Suprapubic skin (tissue), 3 donors: ENCODE measurements around the gene ANXA2R.

Experiments
- POLR2A ChIP-seq, 2 donors: fragments of 450-650 bp; IDR thresholded peaks; one replicate each; pipeline ENCODE4 v1.6.1; 2017; ENCODE audit warnings: antibody characterized with exemption in 2 of 2, mild to moderate bottlenecking in 2 of 2, moderate library complexity in 2 of 2
- TF ChIP-seq, protein P1 (sequence below), 2 donors: fragments of 200-600 bp in 1 of 2; fragments of 450-650 bp in 1 of 2; sonication (generic) in 1 of 2; IDR thresholded peaks; one replicate each; pipeline ENCODE4 v1.5.1; 2016 to 2019; ENCODE audit warnings: antibody characterized with exemption in 2 of 2, mild to moderate bottlenecking in 1 of 2, moderate library complexity in 1 of 2

DNA sequence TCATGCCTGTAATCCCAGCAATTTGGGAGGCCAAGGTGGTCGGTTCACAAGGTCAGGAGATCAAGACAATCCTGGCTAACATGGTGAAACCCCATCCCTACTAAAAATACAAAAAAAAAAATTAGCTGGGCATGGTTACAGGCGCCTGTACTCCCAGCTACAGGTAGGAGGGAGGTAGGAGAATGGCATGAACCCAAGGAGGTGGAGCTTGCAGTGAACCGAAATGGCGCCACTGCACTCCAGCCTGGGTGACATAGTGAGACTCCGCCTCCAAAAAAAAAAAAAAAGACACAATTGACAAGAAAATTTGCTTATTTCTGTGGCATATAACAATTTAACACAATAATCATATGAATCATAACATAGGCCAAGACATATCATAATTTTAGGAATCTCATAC lies 45.3 kb upstream of the ANXA2R start:
- no peak for TF ChIP-seq POLR2A (IDR thresholded peaks at IDR 0.05)
- TF ChIP-seq, protein P1, sequence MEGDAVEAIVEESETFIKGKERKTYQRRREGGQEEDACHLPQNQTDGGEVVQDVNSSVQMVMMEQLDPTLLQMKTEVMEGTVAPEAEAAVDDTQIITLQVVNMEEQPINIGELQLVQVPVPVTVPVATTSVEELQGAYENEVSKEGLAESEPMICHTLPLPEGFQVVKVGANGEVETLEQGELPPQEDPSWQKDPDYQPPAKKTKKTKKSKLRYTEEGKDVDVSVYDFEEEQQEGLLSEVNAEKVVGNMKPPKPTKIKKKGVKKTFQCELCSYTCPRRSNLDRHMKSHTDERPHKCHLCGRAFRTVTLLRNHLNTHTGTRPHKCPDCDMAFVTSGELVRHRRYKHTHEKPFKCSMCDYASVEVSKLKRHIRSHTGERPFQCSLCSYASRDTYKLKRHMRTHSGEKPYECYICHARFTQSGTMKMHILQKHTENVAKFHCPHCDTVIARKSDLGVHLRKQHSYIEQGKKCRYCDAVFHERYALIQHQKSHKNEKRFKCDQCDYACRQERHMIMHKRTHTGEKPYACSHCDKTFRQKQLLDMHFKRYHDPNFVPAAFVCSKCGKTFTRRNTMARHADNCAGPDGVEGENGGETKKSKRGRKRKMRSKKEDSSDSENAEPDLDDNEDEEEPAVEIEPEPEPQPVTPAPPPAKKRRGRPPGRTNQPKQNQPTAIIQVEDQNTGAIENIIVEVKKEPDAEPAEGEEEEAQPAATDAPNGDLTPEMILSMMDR (IDR thresholded peaks at IDR 0.05) = no peak
